Islet of Langerhans (tissue), 1 donor: Measurements from ENCODE around the gene RNF212.
A peak's percentile ranks its signal among the peaks of the same experiment; 100 is the strongest.
"Not testable (repeated sequence)": the region's sequence is repeated elsewhere in the genome, so short reads cannot be mapped to it uniquely, and the experiment has no call there.

Source experiments
- FAIRE-seq: peaks from one replicate; lab custom pipeline; 2011; peaks lifted over from hg19 to GRCh38; lab: Jason Lieb, UNC

RNF212 gene

DNA sequence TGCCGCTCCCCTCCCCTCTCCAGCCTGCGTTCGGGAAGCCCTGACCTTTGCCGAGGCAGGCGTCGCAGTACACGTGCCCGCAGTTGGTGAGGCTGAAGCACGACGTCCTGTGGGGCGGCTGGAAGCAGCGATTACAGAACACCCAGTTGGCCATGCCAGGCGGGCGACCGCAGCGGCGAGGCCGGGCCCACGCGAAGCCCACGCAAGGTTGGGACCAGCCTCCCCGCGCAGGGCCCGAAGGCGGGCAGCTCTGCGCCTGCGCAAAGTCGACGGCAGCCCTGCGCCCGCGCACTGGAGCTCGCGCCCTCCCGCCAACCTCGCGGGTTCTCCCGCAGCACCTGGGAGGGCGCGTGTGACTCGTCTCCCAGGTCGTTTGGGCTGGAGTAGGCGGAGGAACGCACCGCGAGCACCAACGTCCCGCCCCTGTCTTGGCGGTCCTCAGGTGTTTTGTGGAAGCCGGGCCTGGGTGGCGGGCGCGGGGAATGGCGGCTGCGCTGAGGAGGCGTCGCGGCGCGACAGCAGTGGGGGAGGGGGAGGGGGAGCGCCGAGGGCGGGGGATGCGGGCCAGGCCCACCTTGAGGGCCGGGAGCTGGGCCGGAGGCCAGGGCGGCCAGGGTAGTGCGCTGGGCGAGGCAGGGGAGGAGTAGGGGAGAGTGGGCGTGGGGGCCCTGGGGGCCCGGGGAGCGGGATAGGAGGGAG is at the start of gene RNF212:
Gene RNF212, minus strand, starts transcription at position 254 of the 699 bp plus-strand sequence. Its CDS starts 100 bp downstream, at position 154.
- no peak for FAIRE-seq

DNA sequence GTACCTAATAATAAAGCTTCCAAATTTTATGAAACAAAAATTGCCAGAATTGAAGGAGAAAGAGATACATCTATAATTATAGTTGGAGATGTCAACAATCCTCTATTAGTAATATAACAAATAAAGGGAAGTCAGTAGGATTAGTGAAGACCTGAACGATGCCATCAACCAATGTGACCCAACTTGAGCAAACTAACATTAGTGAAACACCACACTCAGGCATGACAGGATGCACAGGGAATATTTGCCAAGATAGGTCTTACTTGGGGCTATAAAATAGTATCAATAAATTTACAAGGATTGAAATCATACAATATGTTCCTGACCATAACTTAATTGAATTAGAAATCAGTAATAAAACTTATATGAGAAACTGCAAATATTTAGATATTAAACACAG is 47.0 kb upstream of the RNF212 start:
- no peak for FAIRE-seq

- FAIRE-seq, result no peak
These were observed 42.7 kb upstream of the RNF212 start for GRCh38 chr4:1156069-1156468.

- FAIRE-seq, result no peak
These were observed 42.0 kb upstream of the RNF212 start for GRCh38 chr4:1155314-1155713.

- FAIRE-seq, result no peak
These were observed 41.3 kb upstream of the RNF212 start for GRCh38 chr4:1154523-1155182.

GRCh38 chr4:1154126-1154522 is 40.8 kb upstream of the RNF212 start:
- no peak for FAIRE-seq

DNA sequence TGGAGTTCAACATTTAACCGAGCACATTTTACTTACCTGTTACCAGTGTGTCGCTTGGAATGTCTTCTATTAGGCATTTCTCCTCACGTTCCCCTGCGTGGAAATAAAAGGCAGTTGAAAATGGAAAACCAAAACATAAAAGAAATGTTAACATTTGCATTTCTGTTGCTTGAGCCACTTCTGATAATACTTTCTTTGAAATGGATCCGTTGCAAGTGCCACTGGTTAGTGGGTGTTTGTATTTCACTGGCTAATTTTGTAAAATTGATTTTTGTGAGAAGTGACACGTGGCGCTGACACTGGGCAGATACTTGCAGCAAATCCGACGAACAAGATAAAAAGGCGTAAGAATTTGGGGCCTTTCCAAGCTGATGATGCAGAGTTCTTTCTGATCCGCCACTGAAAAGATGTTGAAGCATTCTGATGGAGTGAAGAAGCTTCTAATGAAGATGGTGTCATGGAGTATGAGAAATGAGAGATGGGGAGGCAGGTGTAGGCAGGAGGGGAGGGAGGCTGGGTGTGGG is 40.3 kb upstream of the RNF212 start:
- FAIRE-seq, result no peak

DNA sequence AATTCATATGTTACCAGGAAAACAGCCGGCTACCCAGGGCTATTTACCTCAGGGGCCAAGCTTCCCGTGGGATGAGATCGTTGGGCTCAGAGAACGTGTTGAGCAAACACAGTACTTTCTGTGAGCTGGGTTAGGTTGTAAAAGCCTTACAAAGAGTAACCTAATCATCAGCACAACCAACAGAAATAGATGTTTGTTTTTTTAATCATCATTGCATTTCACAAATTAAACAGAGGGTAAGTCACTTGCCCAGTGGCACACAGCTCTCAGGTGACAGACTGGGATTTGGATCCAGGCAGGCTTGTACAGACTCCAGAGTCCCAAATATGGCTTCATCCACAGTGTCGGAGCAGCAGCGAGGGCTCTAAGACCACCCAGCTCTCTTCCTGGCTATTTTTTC is 38.9 kb upstream of the RNF212 start:
- no peak for FAIRE-seq

DNA sequence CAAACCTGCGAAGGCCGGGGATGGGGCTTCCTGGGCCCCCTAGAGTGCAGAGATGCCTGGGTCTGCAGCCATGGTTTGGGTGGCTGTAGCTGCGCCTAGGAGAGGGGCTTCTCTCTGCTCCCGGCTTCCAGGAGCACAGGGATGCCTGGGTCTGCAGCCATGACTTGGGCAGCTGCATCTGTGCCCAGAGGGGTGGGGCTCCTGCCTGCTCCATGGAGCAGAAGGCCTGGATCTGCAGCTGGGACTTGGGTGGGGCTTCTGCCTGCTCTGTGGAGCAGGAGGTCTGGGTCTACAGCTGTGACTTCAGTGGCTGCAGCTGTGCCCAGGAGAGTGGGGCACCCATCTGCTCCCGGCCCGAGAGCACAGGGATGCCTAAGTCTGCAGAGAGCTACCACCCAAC is 38.2 kb upstream of the RNF212 start:
- FAIRE-seq, result no peak

GRCh38 chr4:1150875-1151274 is 37.5 kb upstream of the RNF212 start:
- no peak for FAIRE-seq

- FAIRE-seq, result no peak
These were observed 26.5 kb upstream of the RNF212 start for GRCh38 chr4:1139860-1140259.

DNA sequence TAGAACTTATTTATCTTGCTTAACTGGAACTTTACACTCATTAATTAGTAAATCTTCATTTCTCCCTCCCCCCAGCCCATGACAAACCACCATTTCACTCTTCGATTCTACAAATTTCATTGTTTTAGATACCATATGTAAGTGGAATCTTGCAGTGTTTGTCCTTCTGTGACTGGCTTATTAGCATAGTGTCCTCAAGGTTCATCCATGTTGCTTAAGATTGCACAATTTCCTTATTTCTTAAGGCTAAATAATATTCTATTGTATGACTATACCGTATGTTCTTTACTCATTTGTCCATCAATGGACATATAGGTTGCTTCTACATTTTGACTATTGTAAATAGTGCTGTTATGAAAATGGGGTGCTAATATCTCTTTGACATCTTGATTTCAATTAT is 24.5 kb upstream of the RNF212 start:
- peak; percentile 56 for FAIRE-seq

- FAIRE-seq, result peak; percentile 85
These were observed 23.9 kb upstream of the RNF212 start for GRCh38 chr4:1137063-1137776.

DNA sequence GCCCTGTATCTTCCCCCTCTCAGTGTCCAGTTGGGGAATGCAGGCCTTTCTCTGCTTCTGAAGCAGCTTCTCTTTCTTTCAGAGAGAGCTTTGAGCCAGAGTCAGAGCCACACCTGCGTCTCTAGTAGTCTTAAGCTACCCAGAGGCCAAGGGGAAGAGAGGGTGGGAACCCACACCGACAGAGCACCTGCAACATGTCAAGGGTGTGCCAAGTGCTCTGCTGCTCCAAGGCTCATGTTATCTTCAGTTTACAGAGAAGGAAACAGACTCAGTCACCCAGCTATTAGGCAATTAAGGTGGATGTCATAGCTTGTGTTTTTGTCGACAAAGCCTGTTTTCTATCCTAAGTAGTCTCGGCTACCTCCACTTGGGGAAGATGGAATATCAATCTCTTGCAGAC is 22.7 kb upstream of the RNF212 start:
- FAIRE-seq, result no peak

DNA sequence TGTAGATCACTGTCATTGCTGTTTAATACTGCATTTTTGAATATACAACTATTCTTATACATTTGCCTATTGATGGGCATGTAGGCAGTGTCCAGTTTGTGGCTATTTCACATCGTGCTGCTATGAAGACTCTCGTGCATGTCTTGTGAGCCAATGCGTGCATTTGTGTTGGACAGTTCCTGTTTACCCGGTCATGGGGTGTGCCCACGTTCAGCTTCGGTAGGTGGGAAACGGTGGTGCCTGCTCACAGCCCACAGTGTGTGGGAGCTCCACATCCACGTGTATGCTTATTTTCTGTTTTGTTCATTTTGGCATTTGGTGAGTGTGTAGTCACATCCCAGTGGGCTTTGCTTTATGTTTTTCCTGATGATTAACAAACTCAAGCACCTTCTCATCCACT is 19.7 kb upstream of the RNF212 start:
- no peak for FAIRE-seq

DNA sequence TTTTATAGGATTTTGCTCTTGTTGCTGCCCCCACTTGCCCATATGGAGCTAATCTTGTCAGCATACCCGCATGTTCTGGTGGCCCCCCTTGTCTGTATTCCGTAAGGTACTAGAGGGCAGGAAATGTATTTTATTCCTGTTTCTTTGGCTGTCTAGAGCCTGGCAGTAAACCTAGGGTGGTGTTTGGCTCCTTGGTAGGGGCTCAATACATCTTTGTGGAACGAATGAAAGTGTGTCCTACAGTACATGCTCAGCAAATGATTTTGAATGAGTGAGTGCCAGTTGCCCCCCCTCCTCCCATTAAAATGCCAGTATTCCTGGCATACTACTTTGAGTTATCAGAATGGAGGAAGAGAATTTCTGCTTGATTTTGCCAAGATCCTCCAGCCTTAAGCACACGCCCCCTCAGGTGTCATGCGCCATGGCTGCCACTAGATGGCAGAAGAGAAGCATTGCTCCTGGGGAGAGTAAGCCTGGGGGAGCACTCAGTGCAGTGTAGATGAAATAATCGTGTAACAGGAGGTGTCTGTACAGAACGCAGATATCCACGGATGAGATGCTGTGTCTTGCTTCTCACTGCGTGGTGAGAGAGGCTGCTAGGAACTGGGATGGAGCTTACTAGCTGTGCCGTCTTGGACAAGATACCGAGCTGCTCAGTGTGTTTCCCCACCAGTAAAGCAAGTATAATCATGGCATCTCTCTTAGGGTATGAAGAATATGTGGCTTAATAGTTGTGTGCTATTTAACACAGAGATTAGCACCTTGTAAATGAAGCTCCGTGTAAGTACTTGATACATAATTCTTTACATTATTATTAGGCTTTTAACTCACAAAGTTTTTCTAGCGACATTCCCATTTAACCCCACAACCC is 17.2 kb upstream of the RNF212 start:
- peak; percentile 86 for FAIRE-seq

GRCh38 chr4:1126506-1126905 is 13.1 kb upstream of the RNF212 start:
- FAIRE-seq, result no peak

DNA sequence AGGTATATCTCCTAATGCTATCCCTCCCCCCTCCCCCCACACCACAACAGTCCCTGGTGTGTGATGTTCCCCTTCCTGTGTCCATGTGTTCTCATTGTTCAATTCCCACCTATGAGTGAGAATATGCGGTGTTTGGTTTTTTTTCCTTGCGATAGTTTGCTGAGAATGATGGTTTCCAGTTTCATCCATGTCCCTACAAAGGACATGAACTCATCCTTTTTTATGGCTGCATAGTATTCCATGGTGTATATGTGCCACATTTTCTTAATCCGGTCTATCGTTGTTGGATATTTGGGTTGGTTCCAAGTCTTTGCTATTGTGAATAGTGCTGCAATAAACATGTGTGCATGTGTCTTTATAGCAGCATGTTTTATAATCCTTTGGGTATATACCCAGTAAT is 12.1 kb upstream of the RNF212 start:
- not testable (repeated sequence) for FAIRE-seq

DNA sequence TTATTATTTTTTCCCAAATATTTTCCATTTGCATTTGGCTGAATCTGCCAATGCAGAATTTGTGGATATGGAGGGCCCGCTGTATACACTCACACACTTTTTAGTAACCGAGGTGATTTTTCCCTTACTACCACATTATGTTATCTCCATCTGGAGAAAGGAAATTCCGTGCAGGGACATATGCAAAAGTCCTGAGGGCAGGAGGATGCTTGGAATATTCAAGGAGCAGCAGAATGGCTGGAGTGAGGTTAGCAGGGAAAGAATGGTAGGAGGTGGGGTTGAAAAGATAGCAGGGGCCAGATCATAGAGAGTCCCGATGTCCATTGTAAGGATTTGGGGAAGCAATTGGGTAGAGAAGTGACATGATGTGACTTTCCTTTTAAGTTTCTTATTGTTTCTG is 11.5 kb upstream of the RNF212 start:
- no peak for FAIRE-seq

DNA sequence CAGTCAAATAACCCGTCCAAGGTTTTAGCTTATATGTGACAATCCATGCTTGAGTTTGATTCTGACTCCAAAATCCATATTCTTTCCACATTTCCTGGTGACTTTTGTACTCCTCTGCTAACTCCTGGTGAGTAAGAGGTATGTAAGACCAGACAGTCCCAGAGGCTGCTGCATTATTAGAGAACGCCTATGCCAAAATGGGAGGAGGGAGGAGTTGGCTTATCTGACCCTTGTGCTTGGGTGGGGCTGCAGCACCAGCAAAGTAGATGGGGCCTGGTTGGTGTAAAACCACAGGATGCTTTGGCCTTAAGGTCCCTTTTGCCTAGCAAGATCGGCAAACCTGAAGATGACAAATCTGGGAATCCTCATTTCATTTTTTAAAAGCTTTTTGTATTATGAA is 9.1 kb upstream of the RNF212 start:
- FAIRE-seq, result no peak

DNA sequence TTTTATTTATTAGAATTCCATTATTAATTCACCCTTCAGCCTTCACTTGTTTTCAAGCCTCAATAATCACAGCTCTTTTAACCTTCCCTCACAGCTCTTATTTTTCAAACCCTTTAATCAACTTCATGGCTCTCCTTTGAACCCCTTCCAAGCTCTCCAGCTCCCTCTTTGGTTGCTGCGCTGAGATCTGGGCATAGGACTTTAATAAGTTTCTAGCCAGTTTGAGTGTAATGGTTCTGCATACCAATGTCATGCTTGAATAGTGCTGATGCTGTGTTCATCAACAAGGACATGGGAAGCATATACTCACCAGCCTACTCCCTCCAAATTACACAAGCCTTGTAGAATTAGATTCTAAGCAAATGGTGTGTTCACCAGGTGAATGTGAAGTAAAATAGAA is 3.5 kb upstream of the RNF212 start:
- no peak for FAIRE-seq
